NCI-H128 (cell line): ENCODE results near the gene UROC1.

Experiments used
- DNase-seq: peaks from one replicate; lab custom pipeline; 2025; ENCODE audit not compliant: unreplicated experiment; lab: John Stamatoyannopoulos, UW

UROC1 gene

GRCh38 chr3:126496894-126497850 is 20.4 kb downstream of the UROC1 start:
- no peak for DNase-seq

- no peak for DNase-seq
Measured at GRCh38 chr3:126495786-126496185, 21.8 kb downstream of the UROC1 start.

GRCh38 chr3:126494970-126495230 is 22.7 kb downstream of the UROC1 start:
- no peak for DNase-seq

GRCh38 chr3:126494204-126494969 is 23.2 kb downstream of the UROC1 start:
- DNase-seq, result no peak

- DNase-seq, result no peak
Measured at GRCh38 chr3:126493739-126494138, 23.8 kb downstream of the UROC1 start.

- DNase-seq, result no peak
Measured at GRCh38 chr3:126493051-126493450, 24.5 kb downstream of the UROC1 start.

- DNase-seq, result no peak
Measured at GRCh38 chr3:126491221-126492013, 26.2 kb downstream of the UROC1 start.

GRCh38 chr3:126490619-126491018 is 27.0 kb downstream of the UROC1 start:
- DNase-seq, result no peak

- DNase-seq, result no peak
Measured at GRCh38 chr3:126488886-126489569, 28.5 kb downstream of the UROC1 start.

GRCh38 chr3:126488185-126488584 is 29.4 kb downstream of the UROC1 start:
- no peak for DNase-seq

GRCh38 chr3:126487151-126487771 is 30.3 kb downstream of the UROC1 start:
- DNase-seq, result no peak

- no peak for DNase-seq
Measured at GRCh38 chr3:126486360-126486847, 31.2 kb downstream of the UROC1 start.

GRCh38 chr3:126485956-126486355 is 31.6 kb downstream of the UROC1 start:
- DNase-seq, result no peak

GRCh38 chr3:126485176-126485897 is 32.2 kb downstream of the UROC1 start:
- DNase-seq, result no peak

- no peak for DNase-seq
Measured at GRCh38 chr3:126484662-126485061, 32.9 kb downstream of the UROC1 start.

GRCh38 chr3:126484148-126484547 is 33.4 kb downstream of the UROC1 start:
- no peak for DNase-seq

- no peak for DNase-seq
Measured at GRCh38 chr3:126483321-126483761, 34.2 kb downstream of the UROC1 start.

GRCh38 chr3:126482503-126483255 is 34.9 kb downstream of the UROC1 start:
- DNase-seq, result no peak
